Keratinocyte (primary cell): ENCODE measurements around the gene CD160. TPM values are rescaled to one million over a fixed set of nuclear protein-coding genes. Genes with fewer than 3 reads are reported as not detected.

Source experiments
- DNase-seq: peaks from one replicate; pipeline ENCODE4 v3.0.0-alpha.2; 2011; ENCODE audit warnings: low read depth, missing footprints, low spot score
- FAIRE-seq: peaks from 2 replicates; lab custom pipeline; 2011; peaks lifted over from hg19 to GRCh38; lab: Jason Lieb, UNC
- H2AFZ ChIP-seq: 2 replicates; pipeline ENCODE4 v1.6.0; 2012; ENCODE audit warnings: low read length, control low read depth, inconsistent platforms; ENCODE audit not compliant: control insufficient read depth
- H3K27ac ChIP-seq: 2 replicates; pipeline ENCODE4 v1.5.1; 2011; ENCODE audit warnings: low read length; ENCODE audit not compliant: control insufficient read depth, insufficient read depth
- H3K27me3 ChIP-seq: 3 replicates; pipeline ENCODE4 v1.6.0; 2011; ENCODE audit warnings: low read length; ENCODE audit not compliant: control insufficient read depth, insufficient read depth; ENCODE audit errors: extremely low read depth
- H3K36me3 ChIP-seq, 2 experiments: 2 replicates in 1 of 2; 3 replicates in 1 of 2; pipeline ENCODE4 v1.5.1; 2011; ENCODE audit warnings: low read length in 2 of 2, mild to moderate bottlenecking in 1 of 2; ENCODE audit not compliant: control insufficient read depth in 2 of 2, insufficient read depth in 2 of 2; ENCODE audit errors: extremely low read depth in 1 of 2
- H3K4me1 ChIP-seq: 3 replicates; pipeline ENCODE4 v1.5.1; 2011; ENCODE audit warnings: low read length; ENCODE audit not compliant: control insufficient read depth, insufficient read depth; ENCODE audit errors: extremely low read depth
- H3K4me2 ChIP-seq: 3 replicates; pipeline ENCODE4 v1.6.0; 2011; ENCODE audit warnings: low read depth, low read length; ENCODE audit not compliant: control insufficient read depth, insufficient read depth; ENCODE audit errors: extremely low read depth
- H3K4me3 ChIP-seq, 3 experiments: fragments of 200-600 bp in 1 of 3; sonication (generic) in 1 of 3; 2 replicates in 2 of 3; 3 replicates in 1 of 3; pipeline ENCODE4 v1.5.1; 2011 to 2016; ENCODE audit warnings: low read length in 3 of 3, mild to moderate bottlenecking in 3 of 3, control low read depth in 2 of 3, inconsistent platforms in 1 of 3, low read depth in 1 of 3, mixed read lengths in 1 of 3, mixed run types in 1 of 3, moderate library complexity in 1 of 3; ENCODE audit not compliant: control insufficient read depth in 2 of 3, insufficient read depth in 2 of 3; ENCODE audit errors: extremely low read depth in 1 of 3
- H3K79me2 ChIP-seq: 2 replicates; pipeline ENCODE4 v1.6.0; 2012; ENCODE audit warnings: low read length; ENCODE audit not compliant: control insufficient read depth, insufficient read depth
- H3K9ac ChIP-seq: 3 replicates; pipeline ENCODE4 v1.6.0; 2011; ENCODE audit warnings: low read length; ENCODE audit not compliant: control insufficient read depth, insufficient read depth; ENCODE audit errors: extremely low read depth
- H3K9me1 ChIP-seq: 3 replicates; pipeline ENCODE4 v1.6.0; 2011; ENCODE audit warnings: low read length; ENCODE audit not compliant: control insufficient read depth, insufficient read depth; ENCODE audit errors: extremely low read depth
- H3K9me3 ChIP-seq: 2 replicates; pipeline ENCODE4 v1.5.1; 2012; ENCODE audit warnings: low read depth, low read length; ENCODE audit not compliant: control insufficient read depth
- H4K20me1 ChIP-seq: 3 replicates; pipeline ENCODE4 v1.6.0; 2011; ENCODE audit warnings: low read length; ENCODE audit not compliant: control insufficient read depth, insufficient read depth; ENCODE audit errors: extremely low read depth
- CTCF ChIP-seq, 3 experiments: IDR thresholded peaks in 1 of 3; conservative IDR thresholded peaks in 1 of 3; optimal IDR thresholded peaks in 1 of 3; 2 replicates in 2 of 3; 3 replicates in 1 of 3; pipeline versions ENCODE3 to v1.5.1; 2011; ENCODE audit warnings: low read length in 3 of 3, mild to moderate bottlenecking in 3 of 3, moderate library complexity in 2 of 3, control low read depth in 1 of 3, inconsistent platforms in 1 of 3; ENCODE audit not compliant: insufficient read depth in 2 of 3; ENCODE audit errors: extremely low read depth in 1 of 3
- EZH2 ChIP-seq: IDR thresholded peaks from one replicate; pipeline ENCODE4 v1.6.1; 2012; ENCODE audit warnings: inconsistent platforms, mild to moderate bottlenecking, low read length, moderate library complexity
- dilution Hi-C: fragments of 300-500 bp; cut with MboI; formaldehyde crosslinking; loops from one replicate; pipeline ENCODE4 v1.7.0; 2020; ENCODE audit warnings: low sequenced_read_pairs; ENCODE audit not compliant: extremely low pct_ligation_motif_present
- polyA plus RNA-seq, 5 experiments: library from polyadenylated mRNA; depleted of rRNA in 3 of 5; stranded (reverse) in 3 of 5; stranded (forward) in 1 of 5; unstranded in 1 of 5; fragments of >200 nt; gene quantifications; 1 replicate in 1 of 5; 2 replicates in 3 of 5; 3 replicates in 1 of 5; pipeline versions ENCODE4 v1.2.1 to v1.2.3, GENCODE V29; 2011 to 2012; ENCODE audit warnings: missing spikeins in 2 of 5, low read depth in 1 of 5, low replicate concordance in 1 of 5

The CD160 gene
- polyA plus RNA-seq, 1 donor (not counting 4 experiments of a cell fraction or from before 2014, with no cell fraction given), result not detected

- Histone ChIP-seq H3K27me3 (no peaks in the 10 kb centered on the region), H3K4me1 (peaks cover 20% of the 10 kb centered on the region), H3K79me2 (no peaks in the 10 kb centered on the region), H3K9me1 (no peaks in the 10 kb centered on the region), H3K36me3 (no peaks in the 10 kb centered on the region), H3K9me3 (no peaks in the 10 kb centered on the region), H2AFZ (no peak overlapping the region), H4K20me1 (no peaks in the 10 kb centered on the region), H3K27ac (peak overlapping the region; percentile 43), H3K4me2 (peak overlapping the region; percentile 57), H3K4me3 (no peak overlapping the region), H3K9ac (peak overlapping the region; percentile 1)
- DNase-seq (no peak), FAIRE-seq (no peak)
- TF ChIP-seq EZH2 (no peak), CTCF (optimal IDR thresholded peaks at IDR 0.05 in 1 of 3, IDR thresholded peaks at IDR 0.05 in 1 of 3, conservative IDR thresholded peaks at IDR 0.05 in 1 of 3; ENCODE audit: extremely low read depth in 1 of 3, insufficient read depth in 2 of 3, low read length in 3 of 3) (no peak)
- dilution Hi-C loops, result no loop called here
Observed at GRCh38 chr1:145705622-145706021, 13.7 kb upstream of the CD160 start.

GRCh38 chr1:145706086-145706664 lies 13.1 kb upstream of the CD160 start:
- Histone ChIP-seq H4K20me1 (no peaks in the 10 kb centered on the region), H3K79me2 (no peaks in the 10 kb centered on the region), H3K4me1 (peaks cover 20% of the 10 kb centered on the region), H3K27me3 (no peaks in the 10 kb centered on the region), H3K4me2 (peak overlapping the region; percentile 57), H3K36me3 (no peaks in the 10 kb centered on the region), H3K9ac (peak overlapping the region; percentile 43), H3K4me3 (no peak overlapping the region), H3K9me3 (no peaks in the 10 kb centered on the region), H3K27ac (peak overlapping the region; percentile 62), H2AFZ (no peak overlapping the region), H3K9me1 (no peaks in the 10 kb centered on the region)
- TF ChIP-seq EZH2 (no peak), CTCF (optimal IDR thresholded peaks at IDR 0.05 in 1 of 3, IDR thresholded peaks at IDR 0.05 in 1 of 3, conservative IDR thresholded peaks at IDR 0.05 in 1 of 3; ENCODE audit: extremely low read depth in 1 of 3, insufficient read depth in 2 of 3, low read length in 3 of 3) (no peak)
- dilution Hi-C loops, result no loop called here
- peak; percentile 98 for DNase-seq
- peak; percentile 75 for FAIRE-seq
